ENCODE measurements around the gene LAGE3. TPM values are rescaled to one million over a fixed set of nuclear protein-coding genes. Genes with fewer than 3 reads are reported as not detected.

LAGE3 gene
- total and polyA plus RNA-seq, 2 donors = 17.3 to 39.9 TPM

- peaks cover 18 to 22% of the 10 kb centered on the region in 2 donors for H3K36me3 ChIP-seq (ENCODE audit: control insufficient read depth in 2 of 2, insufficient read depth in 2 of 2, low read length in 1 of 2)
- no peak for DNase-seq (ENCODE audit: low read depth in 6 of 9, low spot score in 9 of 9)
- peaks cover 0 to 20% of the 10 kb centered on the region in 2 donors for H3K9me3 ChIP-seq (ENCODE audit: control insufficient read depth in 2 of 2, insufficient read depth in 1 of 2, low read length in 1 of 2)
- WGBS = 97% methylated on average over 16 of the region's 16 CpGs
- H3K4me1 ChIP-seq (ENCODE audit: control insufficient read depth in 2 of 2, insufficient read depth in 2 of 2, low read length in 2 of 2) = peaks cover 8 to 26% of the 10 kb centered on the region in 2 donors
- no peaks in the 10 kb centered on the region for H3K27me3 ChIP-seq (ENCODE audit: control insufficient read depth in 2 of 2, insufficient read depth in 1 of 2, low read length in 1 of 2)
- no peak overlapping the region for H3K4me3 ChIP-seq (ENCODE audit: low read length in 2 of 2)
- H3K27ac ChIP-seq (ENCODE audit: low read depth in 1 of 2, low read length in 1 of 2) = no peak overlapping the region
These were observed 5.4 kb upstream of the LAGE3 start for GRCh38 chrX:154484255-154485149.

- Histone ChIP-seq H3K4me1 (ENCODE audit: control insufficient read depth in 2 of 2, insufficient read depth in 2 of 2, low read length in 2 of 2) (peaks cover 6 to 29% of the 10 kb centered on the region in 2 donors), H3K4me3 (ENCODE audit: low read length in 2 of 2) (no peak overlapping the region), H3K36me3 (ENCODE audit: control insufficient read depth in 2 of 2, insufficient read depth in 2 of 2, low read length in 1 of 2) (peaks cover 18% of the 10 kb centered on the region in 2 donors), H3K9me3 (ENCODE audit: control insufficient read depth in 2 of 2, insufficient read depth in 1 of 2, low read length in 1 of 2) (peaks cover 0 to 19% of the 10 kb centered on the region in 2 donors), H3K27me3 (ENCODE audit: control insufficient read depth in 2 of 2, insufficient read depth in 1 of 2, low read length in 1 of 2) (no peaks in the 10 kb centered on the region), H3K27ac (ENCODE audit: low read depth in 1 of 2, low read length in 1 of 2) (no peak overlapping the region)
- no peak for DNase-seq (ENCODE audit: low read depth in 6 of 9, low spot score in 9 of 9)
- WGBS = 85% methylated on average over 7 of the region's 7 CpGs
These were observed 4.2 kb upstream of the LAGE3 start for GRCh38 chrX:154483325-154483724.

- Histone ChIP-seq H3K27me3 (ENCODE audit: control insufficient read depth in 2 of 2, insufficient read depth in 1 of 2, low read length in 1 of 2) (no peaks in the 10 kb centered on the region), H3K36me3 (ENCODE audit: control insufficient read depth in 2 of 2, insufficient read depth in 2 of 2, low read length in 1 of 2) (peaks cover 14 to 18% of the 10 kb centered on the region in 2 donors), H3K4me3 (ENCODE audit: low read length in 2 of 2) (no peak overlapping the region), H3K27ac (ENCODE audit: low read depth in 1 of 2, low read length in 1 of 2) (no peak overlapping the region), H3K9me3 (ENCODE audit: control insufficient read depth in 2 of 2, insufficient read depth in 1 of 2, low read length in 1 of 2) (peaks cover 0 to 16% of the 10 kb centered on the region in 2 donors), H3K4me1 (ENCODE audit: control insufficient read depth in 2 of 2, insufficient read depth in 2 of 2, low read length in 2 of 2) (peaks cover 8 to 34% of the 10 kb centered on the region in 2 donors)
- WGBS = 93% methylated on average over 7 of the region's 7 CpGs
- no peak for DNase-seq (ENCODE audit: low read depth in 6 of 9, low spot score in 9 of 9)
These were observed 3.7 kb upstream of the LAGE3 start for GRCh38 chrX:154482786-154483185.

- WGBS = 93% methylated on average over 14 of the region's 14 CpGs
- H3K9me3 ChIP-seq (ENCODE audit: control insufficient read depth in 2 of 2, insufficient read depth in 1 of 2, low read length in 1 of 2) = peaks cover 0 to 8% of the 10 kb centered on the region in 2 donors
- H3K27me3 ChIP-seq (ENCODE audit: control insufficient read depth in 2 of 2, insufficient read depth in 1 of 2, low read length in 1 of 2) = no peaks in the 10 kb centered on the region
- no peak overlapping the region for H3K27ac ChIP-seq (ENCODE audit: low read depth in 1 of 2, low read length in 1 of 2)
- H3K36me3 ChIP-seq (ENCODE audit: control insufficient read depth in 2 of 2, insufficient read depth in 2 of 2, low read length in 1 of 2) = peaks cover 9 to 18% of the 10 kb centered on the region in 2 donors
- H3K4me1 ChIP-seq (ENCODE audit: control insufficient read depth in 2 of 2, insufficient read depth in 2 of 2, low read length in 2 of 2) = peaks cover 8 to 39% of the 10 kb centered on the region in 2 donors
- no peak overlapping the region for H3K4me3 ChIP-seq (ENCODE audit: low read length in 2 of 2)
- DNase-seq (ENCODE audit: low read depth in 6 of 9, low spot score in 9 of 9) = no peak
These were observed 3.0 kb upstream of the LAGE3 start for GRCh38 chrX:154481911-154482601.

GRCh38 chrX:154481195-154481594 lies 2.1 kb upstream of the LAGE3 start:
- Histone ChIP-seq H3K27me3 (ENCODE audit: control insufficient read depth in 2 of 2, insufficient read depth in 1 of 2, low read length in 1 of 2) (no peaks in the 10 kb centered on the region), H3K9me3 (ENCODE audit: control insufficient read depth in 2 of 2, insufficient read depth in 1 of 2, low read length in 1 of 2) (peaks cover 0 to 8% of the 10 kb centered on the region in 2 donors), H3K27ac (ENCODE audit: low read depth in 1 of 2, low read length in 1 of 2) (no peak overlapping the region), H3K4me1 (ENCODE audit: control insufficient read depth in 2 of 2, insufficient read depth in 2 of 2, low read length in 2 of 2) (peaks cover 6 to 41% of the 10 kb centered on the region in 2 donors), H3K4me3 (ENCODE audit: low read length in 2 of 2) (no peak overlapping the region), H3K36me3 (ENCODE audit: control insufficient read depth in 2 of 2, insufficient read depth in 2 of 2, low read length in 1 of 2) (peaks cover 9 to 18% of the 10 kb centered on the region in 2 donors)
- no peak for DNase-seq (ENCODE audit: low read depth in 6 of 9, low spot score in 9 of 9)
- 99% methylated on average over 5 of the region's 5 CpGs for WGBS

- Histone ChIP-seq H3K4me1 (ENCODE audit: control insufficient read depth in 2 of 2, insufficient read depth in 2 of 2, low read length in 2 of 2) (peaks cover 2 to 32% of the 10 kb centered on the region in 2 donors), H3K36me3 (ENCODE audit: control insufficient read depth in 2 of 2, insufficient read depth in 2 of 2, low read length in 1 of 2) (no peaks in the 10 kb centered on the region), H3K9me3 (ENCODE audit: control insufficient read depth in 2 of 2, insufficient read depth in 1 of 2, low read length in 1 of 2) (peaks cover 0 to 8% of the 10 kb centered on the region in 2 donors), H3K4me3 (ENCODE audit: low read length in 2 of 2) (peak overlapping the region; percentile 45 to 59), H3K27me3 (ENCODE audit: control insufficient read depth in 2 of 2, insufficient read depth in 1 of 2, low read length in 1 of 2) (no peaks in the 10 kb centered on the region), H3K27ac (ENCODE audit: low read depth in 1 of 2, low read length in 1 of 2) (no peak overlapping the region)
- DNase-seq (ENCODE audit: low read depth in 6 of 9, low spot score in 9 of 9) = peak in 1 of 9 donors; percentile 3
- WGBS = 70% methylated on average over 24 of the region's 24 CpGs
These were observed 1.1 kb downstream of the LAGE3 start for GRCh38 chrX:154477891-154478477.

GRCh38 chrX:154476821-154477220 lies 2.3 kb downstream of the LAGE3 start:
- Histone ChIP-seq H3K27me3 (ENCODE audit: control insufficient read depth in 2 of 2, insufficient read depth in 1 of 2, low read length in 1 of 2) (no peaks in the 10 kb centered on the region), H3K9me3 (ENCODE audit: control insufficient read depth in 2 of 2, insufficient read depth in 1 of 2, low read length in 1 of 2) (peaks cover 0 to 8% of the 10 kb centered on the region in 2 donors), H3K27ac (ENCODE audit: low read depth in 1 of 2, low read length in 1 of 2) (no peak overlapping the region), H3K4me1 (ENCODE audit: control insufficient read depth in 2 of 2, insufficient read depth in 2 of 2, low read length in 2 of 2) (peaks cover 2 to 28% of the 10 kb centered on the region in 2 donors), H3K36me3 (ENCODE audit: control insufficient read depth in 2 of 2, insufficient read depth in 2 of 2, low read length in 1 of 2) (peaks cover 0 to 1% of the 10 kb centered on the region in 2 donors), H3K4me3 (ENCODE audit: low read length in 2 of 2) (no peak overlapping the region)
- DNase-seq (ENCODE audit: low read depth in 6 of 9, low spot score in 9 of 9) = no peak
- 96% methylated on average over 8 of the region's 8 CpGs for WGBS

GRCh38 chrX:154473683-154474082 lies 5.4 kb downstream of the LAGE3 start:
- WGBS = 94% methylated on average over 7 of the region's 7 CpGs
- H3K4me3 ChIP-seq (ENCODE audit: low read length in 2 of 2) = no peak overlapping the region
- peaks cover 2 to 18% of the 10 kb centered on the region in 2 donors for H3K4me1 ChIP-seq (ENCODE audit: control insufficient read depth in 2 of 2, insufficient read depth in 2 of 2, low read length in 2 of 2)
- peaks cover 0 to 31% of the 10 kb centered on the region in 2 donors for H3K36me3 ChIP-seq (ENCODE audit: control insufficient read depth in 2 of 2, insufficient read depth in 2 of 2, low read length in 1 of 2)
- H3K27me3 ChIP-seq (ENCODE audit: control insufficient read depth in 2 of 2, insufficient read depth in 1 of 2, low read length in 1 of 2) = no peaks in the 10 kb centered on the region
- H3K9me3 ChIP-seq (ENCODE audit: control insufficient read depth in 2 of 2, insufficient read depth in 1 of 2, low read length in 1 of 2) = peaks cover 0 to 1% of the 10 kb centered on the region in 2 donors
- H3K27ac ChIP-seq (ENCODE audit: low read depth in 1 of 2, low read length in 1 of 2) = no peak overlapping the region
- no peak for DNase-seq (ENCODE audit: low read depth in 6 of 9, low spot score in 9 of 9)
